HG03558 (cell line): ENCODE results near the gene SLC16A4.
"Not testable (repeated sequence)": the region's sequence is repeated elsewhere in the genome, so short reads cannot be mapped to it uniquely, and the experiment has no call there.

Experiments used
- ATAC-seq: cut with Tn5 transposase; IDR thresholded peaks from one replicate; pipeline ENCODE4 v1.9.1; 2021; ENCODE audit warnings: moderate number of reproducible peaks; ENCODE audit not compliant: unreplicated experiment; ENCODE audit errors: extremely low read depth

Gene SLC16A4

GRCh38 chr1:110390692-110391245 lies at the start of gene SLC16A4:
Gene SLC16A4, minus strand, starts transcription at chr1:110391026. Its CDS starts 1,703 bp downstream, at chr1:110389323.
- no peak for ATAC-seq

- not testable (repeated sequence) for ATAC-seq
Measured at GRCh38 chr1:110439873-110440272, 49.0 kb upstream of the SLC16A4 start.

- no peak for ATAC-seq
Measured at GRCh38 chr1:110438893-110439292, 48.1 kb upstream of the SLC16A4 start.

- ATAC-seq: not testable (repeated sequence)
Measured at GRCh38 chr1:110437645-110438299, 46.9 kb upstream of the SLC16A4 start.

GRCh38 chr1:110436635-110437034 lies 45.8 kb upstream of the SLC16A4 start:
- ATAC-seq: no peak

GRCh38 chr1:110434946-110435345 lies 44.1 kb upstream of the SLC16A4 start:
- no peak for ATAC-seq

- no peak for ATAC-seq
Measured at GRCh38 chr1:110433803-110434202, 43.0 kb upstream of the SLC16A4 start.

GRCh38 chr1:110433213-110433612 lies 42.4 kb upstream of the SLC16A4 start:
- no peak for ATAC-seq

- ATAC-seq: no peak
Measured at GRCh38 chr1:110430901-110431300, 40.1 kb upstream of the SLC16A4 start.

- no peak for ATAC-seq
Measured at GRCh38 chr1:110430366-110430765, 39.5 kb upstream of the SLC16A4 start.

- ATAC-seq: no peak
Measured at GRCh38 chr1:110428946-110429345, 38.1 kb upstream of the SLC16A4 start.

- ATAC-seq: no peak
Measured at GRCh38 chr1:110426854-110427253, 36.0 kb upstream of the SLC16A4 start.

GRCh38 chr1:110425612-110426152 lies 34.9 kb upstream of the SLC16A4 start:
- ATAC-seq: no peak

- no peak for ATAC-seq
Measured at GRCh38 chr1:110424699-110425611, 34.1 kb upstream of the SLC16A4 start.

GRCh38 chr1:110420874-110421793 lies 30.3 kb upstream of the SLC16A4 start:
- no peak for ATAC-seq

GRCh38 chr1:110420023-110420662 lies 29.3 kb upstream of the SLC16A4 start:
- no peak for ATAC-seq

GRCh38 chr1:110418729-110419128 lies 27.9 kb upstream of the SLC16A4 start:
- ATAC-seq: no peak

- ATAC-seq: not testable (repeated sequence)
Measured at GRCh38 chr1:110413045-110413444, 22.2 kb upstream of the SLC16A4 start.

- ATAC-seq: no peak
Measured at GRCh38 chr1:110412576-110412975, 21.8 kb upstream of the SLC16A4 start.
